SK-N-MC (cell line): ENCODE measurements around the gene TBXA2R.

ENCODE experiments used
- DNase-seq: peaks from one replicate; pipeline ENCODE4 v3.0.0-alpha.2; 2011; ENCODE audit warnings: low read depth, low spot score
- H3K27ac ChIP-seq: fragments of 200-600 bp; sonication (generic); 2 replicates; pipeline ENCODE4 v1.5.1; 2016; ENCODE audit warnings: mixed run types
- H3K36me3 ChIP-seq: fragments of 200-600 bp; sonication (generic); 2 replicates; pipeline ENCODE4 v1.6.1; 2017; ENCODE audit warnings: antibody characterized with exemption, low read length, mixed read lengths; ENCODE audit not compliant: insufficient read depth
- H3K4me3 ChIP-seq: fragments of 200-600 bp; sonication (generic); 2 replicates; pipeline ENCODE4 v1.5.1; 2016
- H3K9ac ChIP-seq: fragments of 200-600 bp; sonication (generic); 2 replicates; pipeline ENCODE4 v1.8.0; 2017; ENCODE audit warnings: mixed run types, mixed read lengths; ENCODE audit not compliant: insufficient read length
- H3K9me3 ChIP-seq: fragments of 200-600 bp; sonication (generic); 2 replicates; pipeline ENCODE4 v1.6.1; 2017; ENCODE audit warnings: low read depth, mild to moderate bottlenecking, antibody characterized with exemption, low read length, moderate library complexity, mixed read lengths
- EZH2 ChIP-seq: fragments of 200-600 bp; sonication (generic); IDR thresholded peaks from one replicate; pipeline ENCODE4 v1.6.1; 2017; ENCODE audit warnings: antibody characterized with exemption
- FOXP2 ChIP-seq: optimal IDR thresholded peaks from 2 replicates; pipeline ENCODE3; 2011; ENCODE audit warnings: mild to moderate bottlenecking, moderate library complexity; ENCODE audit not compliant: insufficient read depth; ENCODE audit errors: extremely low read length, control extremely low read depth
- POLR2AphosphoS5 ChIP-seq: IDR thresholded peaks from 2 replicates; pipeline ENCODE4 v1.6.1; 2012; ENCODE audit warnings: mild to moderate bottlenecking, low read depth, low read length, borderline replicate concordance

Gene TBXA2R

GRCh38 chr19:3580156-3580934, 26.3 kb downstream of the TBXA2R start:
- H3K27ac ChIP-seq = no peak overlapping the region
- H3K9ac ChIP-seq = no peak overlapping the region
- no peaks in the 10 kb centered on the region for H3K9me3 ChIP-seq
- no peak for DNase-seq
- peaks cover 13% of the 10 kb centered on the region; the same call in 1 of the 2 replicates for H3K36me3 ChIP-seq
- H3K4me3 ChIP-seq = no peak overlapping the region
- TF ChIP-seq POLR2AphosphoS5 (no peak), FOXP2 (no peak), EZH2 (no peak)

DNA sequence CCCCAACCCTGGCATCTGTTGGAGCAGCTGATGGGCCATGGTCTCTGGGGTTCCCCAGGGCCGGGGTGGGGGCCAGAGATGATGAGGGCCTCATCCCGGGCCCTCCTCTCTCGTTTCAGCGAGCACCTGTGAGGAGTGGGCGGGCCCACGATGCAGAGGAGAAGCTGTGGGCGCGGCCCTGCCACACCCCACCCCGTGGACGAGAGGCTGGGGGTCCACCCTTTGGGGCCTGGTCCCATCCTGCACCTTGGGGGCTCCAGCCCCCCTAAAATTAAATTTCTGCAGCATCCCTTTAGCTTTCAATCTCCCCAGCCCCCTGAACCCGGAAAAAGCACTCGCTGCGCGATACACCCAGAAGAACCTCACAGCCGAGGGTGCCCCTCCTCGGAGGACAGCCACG, 28.3 kb downstream of the TBXA2R start:
- Histone ChIP-seq H3K4me3 (no peak overlapping the region), H3K9me3 (no peaks in the 10 kb centered on the region), H3K9ac (no peak overlapping the region), H3K36me3 (peaks cover 25% of the 10 kb centered on the region; the same call in 1 of the 2 replicates), H3K27ac (no peak overlapping the region)
- TF ChIP-seq POLR2AphosphoS5 = no peak
- no peak for TF ChIP-seq EZH2
- TF ChIP-seq FOXP2 = no peak
- DNase-seq = no peak

GRCh38 chr19:3577723-3578344, 28.8 kb downstream of the TBXA2R start:
- TF ChIP-seq POLR2AphosphoS5 (no peak), EZH2 (no peak), FOXP2 (no peak)
- Histone ChIP-seq H3K36me3 (peaks cover 25% of the 10 kb centered on the region; the same call in 1 of the 2 replicates), H3K9me3 (no peaks in the 10 kb centered on the region), H3K9ac (no peak overlapping the region), H3K4me3 (no peak overlapping the region), H3K27ac (no peak overlapping the region)
- no peak for DNase-seq

GRCh38 chr19:3576696-3577443, 29.8 kb downstream of the TBXA2R start:
- no peaks in the 10 kb centered on the region for H3K9me3 ChIP-seq
- no peak overlapping the region for H3K9ac ChIP-seq
- H3K27ac ChIP-seq = no peak overlapping the region
- H3K4me3 ChIP-seq = no peak overlapping the region
- H3K36me3 ChIP-seq = peaks cover 25% of the 10 kb centered on the region; the same call in 1 of the 2 replicates
- no peak for DNase-seq
- TF ChIP-seq POLR2AphosphoS5 (no peak), EZH2 (no peak), FOXP2 (no peak)

DNA sequence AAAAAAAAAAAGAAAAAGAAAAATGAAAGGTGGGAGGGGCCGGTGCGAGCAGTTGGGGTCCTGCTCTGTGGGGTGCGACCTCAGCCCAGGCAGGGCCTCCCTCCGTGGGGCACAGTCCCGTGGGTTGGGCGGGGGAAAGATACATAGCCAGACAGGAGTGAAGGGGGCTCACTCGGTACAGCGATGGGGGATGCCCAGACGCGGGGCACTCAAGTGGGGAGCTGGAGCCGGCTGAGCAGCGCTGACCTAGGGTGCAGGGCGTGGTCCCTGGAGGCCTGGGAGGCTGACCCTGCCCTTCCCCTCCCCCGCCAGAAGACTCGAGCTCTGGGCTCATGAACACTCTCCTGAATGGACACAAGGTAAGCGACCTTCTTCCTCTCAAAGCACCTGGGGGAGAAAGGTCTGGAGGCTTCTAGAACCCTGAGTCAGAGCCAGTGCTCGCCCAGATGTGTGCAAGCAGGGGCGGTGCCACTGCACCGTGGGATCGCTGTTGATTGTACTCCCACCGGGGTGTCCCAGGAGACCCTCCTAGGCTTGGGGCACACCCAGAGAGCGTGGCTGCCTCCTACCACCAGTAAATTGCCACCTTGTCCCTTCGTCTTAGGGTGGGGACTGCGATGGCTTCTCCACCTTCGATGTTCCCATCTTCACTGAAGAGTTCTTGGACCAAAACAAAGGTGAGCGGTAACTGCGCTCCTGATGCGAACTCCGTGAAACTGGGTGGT, 30.6 kb downstream of the TBXA2R start:
- no peak for DNase-seq
- no peaks in the 10 kb centered on the region for H3K9me3 ChIP-seq
- H3K27ac ChIP-seq = no peak overlapping the region
- H3K36me3 ChIP-seq = peaks cover 25% of the 10 kb centered on the region; the same call in 1 of the 2 replicates
- TF ChIP-seq POLR2AphosphoS5 = no peak
- H3K4me3 ChIP-seq = no peak overlapping the region
- H3K9ac ChIP-seq = no peak overlapping the region

DNA sequence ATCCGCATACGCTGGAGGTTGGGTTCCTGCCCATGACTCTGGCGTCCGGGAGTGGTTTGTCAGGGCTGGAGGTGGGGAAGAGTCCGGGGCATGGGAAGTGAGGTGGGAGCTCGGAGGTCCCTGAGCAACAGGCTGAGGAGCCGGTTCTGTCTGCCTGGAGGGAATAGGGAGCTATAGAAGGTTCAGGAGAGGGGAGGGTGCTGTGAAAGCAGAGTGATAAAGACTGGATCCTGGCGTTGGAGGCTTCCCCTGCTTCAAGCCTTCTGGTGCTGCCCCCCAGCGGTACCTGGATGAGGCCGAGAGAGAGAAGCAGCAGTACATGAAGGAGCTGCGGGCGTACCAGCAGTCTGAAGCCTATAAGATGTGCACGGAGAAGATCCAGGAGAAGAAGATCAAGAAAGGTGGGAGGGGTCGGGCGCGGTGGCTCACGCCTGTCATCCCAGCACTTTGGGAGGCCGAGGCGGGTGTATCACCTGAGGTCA, 31.4 kb downstream of the TBXA2R start:
- Histone ChIP-seq H3K27ac (no peak overlapping the region), H3K36me3 (peaks cover 25% of the 10 kb centered on the region; the same call in 1 of the 2 replicates), H3K9me3 (no peaks in the 10 kb centered on the region), H3K9ac (no peak overlapping the region), H3K4me3 (no peak overlapping the region)
- DNase-seq = no peak
- TF ChIP-seq POLR2AphosphoS5 (no peak), EZH2 (no peak), FOXP2 (no peak)

GRCh38 chr19:3573858-3574637, 32.6 kb downstream of the TBXA2R start:
- Histone ChIP-seq H3K27ac (no peak overlapping the region), H3K9ac (peak overlapping the region; percentile 92), H3K36me3 (peaks cover 25% of the 10 kb centered on the region; the same call in 1 of the 2 replicates), H3K4me3 (peak overlapping the region; percentile 97), H3K9me3 (no peaks in the 10 kb centered on the region)
- DNase-seq = peak; percentile 79
- TF ChIP-seq POLR2AphosphoS5 (no peak), FOXP2 (no peak), EZH2 (no peak)
